OCI-LY3 (cell line): ENCODE data around the gene XNDC1N.
"Not testable (repeated sequence)": the region's sequence is repeated elsewhere in the genome, so short reads cannot be mapped to it uniquely, and the experiment has no call there.

Experiments
- H2AFZ ChIP-seq: fragments of 200-600, 300-600 bp; shearing (Covaris generic); 2 replicates; pipeline ENCODE4 v1.6.0; 2014; ENCODE audit warnings: antibody characterized with exemption, low read depth, low read length
- H3K27ac ChIP-seq: fragments of 200-600, 300-600 bp; sonication (generic); 2 replicates; pipeline ENCODE4 v1.5.1; 2014; ENCODE audit warnings: mild to moderate bottlenecking, low read length, moderate library complexity, mixed read lengths
- H3K27me3 ChIP-seq: fragments of 200-600, 300-600 bp; sonication (generic); 2 replicates; pipeline ENCODE4 v1.6.1; 2014; ENCODE audit warnings: low read depth, low read length, mixed read lengths
- H3K36me3 ChIP-seq: fragments of 200-600, 300-600 bp; sonication (generic); replicated peaks from 2 replicates; pipeline ENCODE3; 2014; ENCODE audit warnings: low read depth, low read length, mixed read lengths
- H3K4me1 ChIP-seq: fragments of 300-600, 200-600 bp; sonication (generic); 2 replicates; pipeline ENCODE4 v1.6.1; 2014; ENCODE audit warnings: low read length, mixed read lengths
- H3K4me2 ChIP-seq: fragments of 200-600, 300-600 bp; sonication (generic); 2 replicates; pipeline ENCODE4 v1.6.1; 2014; ENCODE audit warnings: low read length, mixed read lengths
- H3K4me3 ChIP-seq: fragments of 300-600, 200-600 bp; sonication (generic); 2 replicates; pipeline ENCODE4 v1.5.1; 2014; ENCODE audit warnings: antibody characterized with exemption, mild to moderate bottlenecking, low read length, moderate library complexity
- H3K79me2 ChIP-seq: fragments of 300-600, 200-600 bp; shearing (Covaris generic); 2 replicates; pipeline ENCODE4 v1.6.1; 2014; ENCODE audit warnings: mild to moderate bottlenecking, low read length, mixed read lengths
- H3K9ac ChIP-seq: fragments of 300-600, 200-600 bp; shearing (Covaris generic); 2 replicates; pipeline ENCODE4 v1.6.0; 2014; ENCODE audit warnings: mild to moderate bottlenecking, low read length, moderate library complexity
- H3K9me3 ChIP-seq: fragments of 200-600, 300-600 bp; shearing (Covaris generic); 2 replicates; pipeline ENCODE4 v1.6.1; 2014; ENCODE audit warnings: low read length, mixed read lengths; ENCODE audit not compliant: insufficient read depth
- H4K20me1 ChIP-seq: fragments of 200-600, 300-600 bp; sonication (generic); 2 replicates; pipeline ENCODE4 v1.6.1; 2016; ENCODE audit warnings: low read length, mixed read lengths; ENCODE audit not compliant: insufficient read depth
- CTCF ChIP-seq: fragments of 200-600, 300-600 bp; sonication (generic); IDR thresholded peaks from 2 replicates; pipeline ENCODE4 v1.5.1; 2014; ENCODE audit warnings: antibody characterized with exemption, low read length, low read depth
- EZH2phosphoT487 ChIP-seq: fragments of 200-600 bp; shearing (Covaris generic); IDR thresholded peaks from 2 replicates; pipeline ENCODE4 v1.6.1; 2018; ENCODE audit warnings: antibody characterized with exemption, mixed run types, low read depth

Gene XNDC1N

GRCh38 chr11:71917646-71918140 lies 10.7 kb downstream of the XNDC1N start:
- Histone ChIP-seq H3K4me3 (no peak overlapping the region), H3K36me3 (peaks cover 21% of the 10 kb centered on the region)
- no peak for TF ChIP-seq CTCF
- no peak for TF ChIP-seq EZH2phosphoT487

GRCh38 chr11:71914617-71915189 lies 13.7 kb downstream of the XNDC1N start:
- no peaks in the 10 kb centered on the region for H4K20me1 ChIP-seq
- no peak overlapping the region for H3K9ac ChIP-seq
- H3K36me3 ChIP-seq: peaks cover 21% of the 10 kb centered on the region
- H3K27ac ChIP-seq: no peak overlapping the region
- H3K79me2 ChIP-seq: no peaks in the 10 kb centered on the region
- no peaks in the 10 kb centered on the region for H3K9me3 ChIP-seq
- TF ChIP-seq EZH2phosphoT487: no peak
- TF ChIP-seq CTCF: no peak
- H3K4me2 ChIP-seq: no peak overlapping the region
- H2AFZ ChIP-seq: no peak overlapping the region
- H3K27me3 ChIP-seq: no peaks in the 10 kb centered on the region
- H3K4me1 ChIP-seq: peaks cover 10% of the 10 kb centered on the region
- H3K4me3 ChIP-seq: no peak overlapping the region

More at GRCh38 chr11:71917646-71918140, 10.7 kb downstream of the XNDC1N start:
- Histone ChIP-seq H3K79me2 (no peaks in the 10 kb centered on the region), H3K9me3 (no peaks in the 10 kb centered on the region), H3K27me3 (no peaks in the 10 kb centered on the region), H4K20me1 (no peaks in the 10 kb centered on the region), H3K4me2 (no peak overlapping the region), H3K9ac (no peak overlapping the region), H3K27ac (no peak overlapping the region), H2AFZ (no peak overlapping the region), H3K4me1 (no peaks in the 10 kb centered on the region)

- Histone ChIP-seq H3K79me2 (no peaks in the 10 kb centered on the region), H3K4me3 (no peak overlapping the region), H3K27ac (no peak overlapping the region), H3K36me3 (peaks cover 21% of the 10 kb centered on the region), H3K9me3 (no peaks in the 10 kb centered on the region), H2AFZ (no peak overlapping the region), H3K9ac (no peak overlapping the region), H3K4me2 (no peak overlapping the region), H3K27me3 (no peaks in the 10 kb centered on the region), H4K20me1 (no peaks in the 10 kb centered on the region), H3K4me1 (peaks cover 10% of the 10 kb centered on the region)
- no peak for TF ChIP-seq CTCF
- TF ChIP-seq EZH2phosphoT487: no peak
These were observed 14.5 kb downstream of the XNDC1N start for GRCh38 chr11:71913756-71914526.

GRCh38 chr11:71911986-71912340 lies 16.4 kb downstream of the XNDC1N start:
- not testable (repeated sequence) for H4K20me1 ChIP-seq, H3K27ac ChIP-seq, H3K36me3 ChIP-seq, H2AFZ ChIP-seq, H3K79me2 ChIP-seq, H3K4me3 ChIP-seq, H3K27me3 ChIP-seq, H3K9me3 ChIP-seq, H3K9ac ChIP-seq
- peak overlapping the region; percentile 24; the same call in 1 of the 2 replicates for H3K4me2 ChIP-seq
- peaks cover 10% of the 10 kb centered on the region for H3K4me1 ChIP-seq
